GM18909 (cell line): ENCODE results near the gene GRM5.

Source experiments
- ATAC-seq: cut with Tn5 transposase; IDR thresholded peaks from one replicate; pipeline ENCODE4 v1.9.1; 2021; ENCODE audit warnings: mild to moderate bottlenecking; ENCODE audit not compliant: unreplicated experiment, poor library complexity

Gene GRM5

DNA sequence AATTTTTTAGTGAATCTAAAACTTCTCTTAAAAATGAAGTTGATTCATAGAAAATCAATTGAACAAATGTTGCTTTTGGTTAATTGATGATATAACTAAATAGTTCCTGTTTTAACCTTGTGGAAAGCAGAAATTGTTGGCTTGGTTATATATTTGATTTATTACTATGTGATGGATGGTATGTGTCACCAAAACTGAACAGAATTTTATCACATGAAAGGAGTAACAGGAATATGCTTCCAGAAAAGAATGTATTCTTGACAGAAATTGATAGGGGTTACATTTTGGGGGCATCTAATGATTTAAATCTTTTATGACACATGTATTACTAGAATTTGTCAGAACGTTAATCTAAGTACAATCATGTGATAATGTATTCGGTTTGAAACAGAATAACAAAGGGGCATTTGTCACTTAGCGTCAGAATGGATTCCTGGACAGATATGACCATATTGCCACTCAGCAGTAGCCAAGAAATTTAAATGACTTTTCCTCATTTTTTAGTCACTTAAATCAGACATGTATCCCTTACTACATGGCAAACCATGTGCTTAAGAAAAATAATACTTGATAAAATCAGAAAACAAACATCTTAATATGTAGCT is 295.2 kb downstream of the GRM5 start:
- ATAC-seq: no peak

DNA sequence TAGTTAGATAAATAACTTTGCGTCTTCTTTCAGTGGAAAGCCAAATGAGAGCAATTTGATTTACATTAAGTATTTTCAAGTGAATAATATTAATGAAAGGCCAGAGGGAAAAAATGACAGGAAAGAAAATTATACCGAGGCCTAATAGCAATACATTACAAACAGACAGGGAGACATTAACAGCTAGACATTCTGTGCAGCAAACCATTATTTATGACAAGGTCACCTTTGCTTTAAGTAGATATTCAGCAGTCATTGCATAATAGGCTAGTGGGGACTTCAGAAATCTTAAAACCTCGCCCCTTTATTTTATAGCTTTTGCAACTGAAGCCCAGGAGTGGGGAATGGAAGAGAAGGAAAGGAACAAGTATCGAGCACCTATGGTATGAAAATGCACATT is 321.6 kb downstream of the GRM5 start:
- ATAC-seq: no peak

DNA sequence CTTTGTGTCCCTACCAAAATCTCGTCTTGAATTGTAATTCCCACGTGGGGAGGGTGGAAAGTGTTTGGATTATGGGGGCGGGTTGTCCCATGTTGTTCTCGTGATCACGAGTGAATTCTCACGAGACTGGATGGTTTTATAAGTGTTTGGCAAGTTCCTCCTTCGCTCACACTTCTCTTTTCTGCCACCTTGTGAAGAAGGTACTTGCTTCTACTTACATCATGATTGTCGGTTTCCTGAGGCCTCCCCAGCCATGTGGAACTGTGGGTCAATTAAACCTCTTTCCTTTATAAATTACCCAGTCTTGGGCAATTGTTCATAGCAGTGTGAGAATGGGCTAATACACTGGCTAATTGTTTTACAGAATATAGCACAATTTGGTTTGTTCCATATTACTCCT is 326.3 kb downstream of the GRM5 start:
- ATAC-seq: no peak

DNA sequence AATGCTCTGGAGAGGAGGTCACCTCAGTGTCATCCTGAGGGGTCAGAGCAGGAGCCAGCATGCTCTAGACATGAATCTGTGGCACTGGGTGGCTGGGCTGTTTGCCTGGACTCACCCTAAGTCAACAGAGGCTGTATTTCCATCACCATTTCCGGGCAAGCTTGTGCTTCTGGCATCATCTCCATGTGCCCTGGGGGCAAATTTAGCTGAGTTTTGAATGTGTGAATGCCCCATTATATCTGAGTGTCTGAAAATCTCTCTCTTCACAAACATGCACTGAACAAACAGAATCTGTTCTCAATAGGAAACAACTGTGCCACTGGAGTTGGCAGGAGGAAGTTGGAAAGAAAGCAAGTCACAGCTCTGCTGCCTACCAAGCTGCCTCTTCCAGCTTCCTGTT is 356.2 kb downstream of the GRM5 start:
- no peak for ATAC-seq

DNA sequence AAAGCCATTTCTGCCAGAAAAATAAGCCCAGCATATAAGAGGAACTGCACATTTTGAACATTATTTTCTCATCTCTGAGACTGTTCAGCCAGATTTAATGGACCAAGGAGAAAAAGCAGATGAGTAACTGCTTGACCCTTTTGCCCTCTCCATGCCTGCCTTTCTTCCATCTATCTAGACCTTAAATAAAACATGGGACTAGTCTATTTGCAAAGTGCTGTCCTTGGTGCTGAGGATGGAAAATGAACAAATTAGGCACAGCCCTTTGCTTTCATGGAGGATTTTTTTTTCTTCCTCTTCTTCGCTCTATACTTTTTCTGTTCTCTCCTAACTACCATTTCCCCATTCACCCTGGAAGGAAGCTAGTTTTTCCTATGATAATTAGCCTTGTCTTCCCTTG is 361.3 kb downstream of the GRM5 start:
- no peak for ATAC-seq

DNA sequence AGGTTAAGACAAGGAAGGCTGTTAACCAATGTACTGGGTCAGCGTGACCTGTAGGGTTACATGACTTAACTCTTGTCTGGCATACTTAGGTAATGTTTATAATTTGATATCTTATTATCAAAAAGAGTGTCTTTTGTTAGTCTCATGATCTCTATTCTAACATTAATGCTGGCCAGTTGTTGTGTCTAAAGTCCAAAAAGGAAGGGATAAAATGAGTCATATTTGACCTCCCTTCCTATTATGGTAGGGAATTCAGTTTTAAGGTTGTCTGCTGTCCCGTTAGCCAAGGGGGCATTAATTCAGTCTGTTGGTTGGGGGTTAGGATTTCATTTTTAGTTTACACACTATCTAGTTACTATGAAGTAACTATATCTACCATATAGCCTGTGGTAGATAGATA is 364.0 kb downstream of the GRM5 start:
- no peak for ATAC-seq

DNA sequence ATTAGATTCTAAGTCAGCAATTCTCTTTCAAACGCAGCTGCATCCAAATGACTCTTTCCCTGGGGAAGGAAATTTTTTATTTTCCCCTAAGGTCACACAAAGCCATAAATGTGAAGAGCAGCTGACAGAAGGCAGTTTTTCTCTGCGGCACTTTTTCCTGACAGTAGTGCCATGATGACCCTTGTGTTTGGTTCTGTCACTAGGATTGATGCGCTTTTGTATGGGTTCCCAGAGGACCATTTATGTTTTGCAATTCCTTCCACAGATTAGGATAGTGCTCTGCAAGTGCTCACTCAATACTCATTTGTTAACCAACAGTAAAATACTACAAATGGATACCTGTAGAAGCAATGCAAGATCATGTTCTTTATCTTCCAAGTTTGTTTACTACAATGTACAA is 368.6 kb downstream of the GRM5 start:
- no peak for ATAC-seq

DNA sequence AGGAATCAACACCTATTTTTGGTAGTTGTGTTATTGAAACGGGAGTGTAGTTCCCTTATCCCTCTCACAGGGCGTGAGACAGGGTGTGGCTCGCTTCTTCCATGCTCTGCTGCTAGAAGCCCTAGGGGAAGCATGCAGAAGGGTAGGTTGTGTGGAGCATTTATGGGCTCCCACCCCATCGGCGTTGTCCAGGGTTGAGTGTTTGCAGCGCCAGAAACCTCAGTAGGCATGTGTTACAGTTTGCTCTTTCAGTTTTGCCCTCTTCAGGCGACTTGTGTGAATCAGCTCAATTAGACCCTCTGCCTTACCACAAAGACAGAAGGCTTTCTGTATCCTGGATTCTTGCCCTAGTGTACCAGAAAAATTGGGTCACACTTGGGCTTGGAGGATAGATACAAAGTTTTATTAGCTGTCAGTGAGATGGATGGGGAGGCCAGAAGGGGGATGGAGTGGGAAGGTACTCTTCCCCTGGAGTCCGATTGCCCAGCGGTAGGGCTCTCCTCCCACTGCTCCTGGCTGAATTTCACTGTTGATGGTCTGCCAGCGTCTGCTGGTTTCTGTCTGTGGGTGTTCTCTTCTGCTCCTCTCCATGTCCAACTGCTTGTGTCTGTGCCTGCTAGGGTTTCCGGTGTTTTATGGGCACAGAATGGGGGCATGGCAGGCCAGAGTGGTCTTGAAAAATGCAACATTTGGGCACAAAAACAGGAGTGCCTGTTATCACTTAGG is 369.9 kb downstream of the GRM5 start:
- no peak for ATAC-seq

DNA sequence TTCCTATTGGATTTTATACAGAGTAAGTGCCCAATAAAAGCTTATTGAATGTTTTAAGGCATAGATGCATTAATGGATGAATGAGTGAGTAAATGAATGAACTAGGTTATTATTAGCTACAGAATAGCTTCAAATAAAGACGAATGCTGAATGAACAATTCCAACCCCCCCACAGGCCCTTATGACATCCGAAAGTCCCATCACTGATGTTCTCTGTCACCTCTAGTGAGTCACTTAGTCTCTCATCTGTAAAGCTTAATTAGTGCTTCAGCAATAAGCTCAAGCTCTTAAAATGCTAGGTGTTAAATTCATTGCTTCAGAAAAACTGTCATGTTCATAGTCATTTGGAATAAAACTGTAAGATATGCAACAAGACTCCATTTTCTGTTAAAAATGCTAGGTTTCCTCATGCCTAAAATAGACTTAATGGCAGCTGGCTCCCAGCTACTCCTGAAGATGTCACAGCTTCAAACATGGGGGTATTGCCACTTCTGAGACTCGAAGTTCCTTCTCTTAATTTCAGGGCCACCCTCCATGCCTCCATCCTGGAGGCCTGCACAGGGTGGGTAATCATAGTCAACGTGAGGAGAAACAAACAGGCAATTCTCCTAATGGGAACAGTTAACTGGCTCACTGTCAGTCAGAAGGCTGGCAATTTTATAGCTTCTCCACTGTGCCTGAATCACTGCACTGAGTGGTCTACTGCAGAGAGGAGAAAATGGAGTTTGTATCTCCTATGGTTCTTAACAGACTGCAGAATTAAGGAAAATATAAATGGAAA is 373.3 kb downstream of the GRM5 start:
- ATAC-seq: no peak

DNA sequence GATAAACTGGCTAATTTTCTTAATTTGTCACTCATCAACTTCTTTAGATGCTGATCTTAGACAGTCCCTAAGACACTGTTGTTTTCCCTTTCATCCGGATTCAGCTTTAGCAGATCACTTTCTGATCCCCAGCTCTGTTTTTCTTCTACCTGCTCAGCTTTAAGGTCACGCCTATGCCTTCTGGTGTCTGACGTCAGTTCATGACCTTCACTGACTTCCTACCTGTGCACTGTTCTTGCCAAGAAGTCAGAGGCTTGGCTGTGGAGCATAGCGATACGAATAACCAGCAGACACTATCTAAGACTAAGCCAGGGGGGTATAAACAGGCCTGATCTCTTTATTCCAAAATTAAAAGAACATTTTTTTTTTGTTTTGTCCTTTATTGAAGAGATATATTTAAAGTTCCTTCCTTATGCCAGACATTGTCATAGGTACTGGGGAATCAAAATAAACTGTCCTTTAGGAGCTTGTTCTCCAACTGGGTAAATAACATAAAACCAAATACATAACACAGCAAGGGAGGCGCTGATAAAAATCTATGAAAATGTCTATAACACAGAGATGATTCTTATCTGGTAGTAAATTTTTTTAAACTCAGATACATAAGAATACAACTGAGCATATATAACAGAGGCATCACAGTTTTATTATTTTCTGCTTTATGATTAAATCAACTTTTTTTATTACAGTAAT is 376.1 kb downstream of the GRM5 start:
- ATAC-seq: no peak

DNA sequence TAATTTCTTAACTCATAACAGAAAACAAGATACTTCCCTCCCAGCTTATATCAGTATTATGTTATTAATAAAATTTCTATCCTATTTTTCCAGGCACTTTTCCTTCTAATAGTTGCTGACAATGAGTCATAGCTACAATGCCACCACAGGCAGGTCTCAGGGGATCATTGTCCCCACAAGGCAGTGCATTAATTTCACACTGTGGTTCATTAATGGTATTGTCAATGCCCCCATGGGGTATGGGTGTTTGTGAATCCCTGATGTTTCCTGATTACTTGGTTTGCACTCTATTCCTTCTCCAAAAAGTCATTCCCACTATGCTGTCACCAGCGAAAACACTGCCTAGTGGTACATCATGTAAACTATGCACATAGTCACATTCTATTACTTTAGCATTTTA is 382.8 kb downstream of the GRM5 start:
- no peak for ATAC-seq

DNA sequence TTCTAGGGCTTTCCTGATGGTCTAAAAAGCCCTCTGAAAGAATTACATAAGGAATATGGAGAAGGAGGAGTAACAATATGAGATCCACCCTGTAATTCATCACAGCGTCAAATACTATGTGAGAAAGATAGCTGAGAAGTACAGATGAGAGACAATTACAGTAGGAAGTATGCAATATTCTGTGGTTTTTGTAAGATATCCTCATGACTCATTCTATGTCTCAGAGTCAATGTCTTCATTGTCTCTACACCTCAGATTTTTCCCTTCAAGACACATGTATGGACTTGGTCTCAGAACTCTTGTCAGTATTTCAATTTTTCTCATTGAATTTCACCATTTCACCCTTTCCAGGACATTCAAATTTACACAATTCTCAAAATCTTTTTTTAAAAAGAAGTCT is 385.0 kb downstream of the GRM5 start:
- ATAC-seq: no peak

DNA sequence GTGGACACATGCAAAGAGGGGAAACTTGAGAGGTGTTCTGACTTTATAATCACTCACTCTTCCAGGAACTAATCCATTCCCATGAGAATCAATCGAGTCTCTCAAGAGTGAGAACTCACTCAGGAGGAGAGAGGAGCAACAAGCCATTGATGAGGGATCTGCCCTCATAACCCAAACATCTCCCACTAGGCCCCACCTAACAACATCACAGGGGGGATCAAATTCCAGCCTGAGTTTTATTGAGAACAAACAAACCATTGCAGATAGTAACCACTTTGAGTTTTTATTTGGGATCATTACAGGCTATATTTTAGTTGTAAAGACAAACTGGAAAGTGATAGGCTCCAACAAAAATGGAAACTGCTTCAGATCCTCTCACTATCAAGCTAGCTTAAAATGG is 399.4 kb downstream of the GRM5 start:
- ATAC-seq: no peak

DNA sequence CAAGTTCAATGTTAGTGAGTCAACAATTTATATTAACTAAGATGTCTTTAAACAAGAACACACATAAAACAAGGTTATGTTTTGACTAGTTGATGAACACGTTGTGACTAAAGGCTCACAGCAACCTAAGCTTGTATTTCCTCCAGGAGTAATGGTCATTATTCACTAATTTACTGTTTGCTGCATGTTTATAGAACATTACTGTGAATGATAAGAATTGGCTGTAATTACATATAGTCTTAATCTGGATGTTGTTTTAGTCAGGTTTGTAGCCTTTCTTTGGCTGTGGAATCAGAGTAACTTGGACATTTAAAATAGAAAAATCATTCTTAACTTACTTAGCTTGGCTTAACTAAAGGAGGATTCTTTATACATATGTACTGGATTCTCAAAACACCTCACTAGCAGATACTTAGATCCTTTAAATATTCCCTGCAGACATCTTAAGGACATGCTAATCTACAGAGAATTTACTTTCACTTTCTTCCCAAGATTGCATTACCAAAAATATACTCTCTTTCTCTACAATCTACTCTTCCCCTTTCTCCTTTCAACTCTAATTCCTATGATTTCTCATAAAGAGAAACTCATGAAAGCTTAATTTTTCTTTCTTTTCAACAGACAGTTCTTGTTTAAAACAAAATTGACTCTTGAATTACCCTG is 408.6 kb downstream of the GRM5 start:
- ATAC-seq: no peak

DNA sequence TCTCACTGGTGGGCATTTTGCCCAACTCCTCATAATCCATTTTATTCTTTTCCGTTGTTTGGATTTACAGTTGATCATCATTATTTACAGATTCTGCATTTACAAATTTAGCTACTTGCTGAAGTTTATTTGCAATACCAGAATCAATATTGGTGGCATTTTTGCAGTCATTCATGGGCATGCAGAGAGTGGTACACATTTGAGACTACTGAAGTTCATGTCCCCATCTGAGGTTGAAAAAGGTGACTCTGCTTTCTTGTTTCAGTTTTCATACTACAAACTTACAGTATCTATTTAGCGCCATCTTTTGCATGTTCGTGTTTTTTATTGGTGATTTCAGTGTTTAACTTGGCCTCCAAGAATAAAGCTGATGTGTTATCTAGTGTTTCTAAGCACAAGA is 409.5 kb downstream of the GRM5 start:
- no peak for ATAC-seq

DNA sequence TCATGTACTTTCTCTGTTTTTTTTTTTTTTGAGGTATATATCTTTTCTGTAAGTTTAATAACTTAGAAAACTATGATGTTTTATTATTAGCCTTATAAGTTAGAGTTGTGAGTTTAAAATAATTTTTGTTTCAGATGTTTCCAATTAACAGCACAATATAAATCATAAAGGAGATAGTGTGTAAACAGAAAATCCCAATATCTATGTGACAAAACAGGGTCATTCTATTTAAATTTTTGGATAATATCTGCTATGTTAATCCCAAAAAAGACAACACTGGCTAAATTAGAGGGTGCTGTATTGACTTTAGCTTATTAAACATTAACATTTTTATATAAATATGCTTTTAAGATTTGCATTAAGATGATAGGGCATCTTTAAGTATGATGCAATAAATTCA is 410.1 kb downstream of the GRM5 start:
- no peak for ATAC-seq

DNA sequence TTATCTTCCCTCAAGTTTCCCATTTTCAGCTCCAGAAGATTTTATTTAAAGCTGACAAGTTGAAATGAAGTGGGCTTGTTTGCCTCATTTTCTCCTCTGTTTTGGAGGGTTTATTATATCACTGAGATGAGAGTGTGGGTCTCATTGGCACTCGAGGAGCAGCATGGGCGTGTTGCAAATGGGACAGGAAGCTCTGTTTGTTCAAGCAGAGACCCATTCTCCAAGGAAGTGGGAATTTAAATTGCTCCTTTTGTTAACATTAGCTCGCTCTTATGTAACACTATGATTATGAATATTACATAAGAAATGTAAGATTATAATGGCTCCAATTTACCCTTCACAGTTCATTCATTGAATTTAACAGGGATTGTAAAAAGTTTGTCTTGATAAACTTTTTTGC is 410.6 kb downstream of the GRM5 start:
- ATAC-seq: no peak

DNA sequence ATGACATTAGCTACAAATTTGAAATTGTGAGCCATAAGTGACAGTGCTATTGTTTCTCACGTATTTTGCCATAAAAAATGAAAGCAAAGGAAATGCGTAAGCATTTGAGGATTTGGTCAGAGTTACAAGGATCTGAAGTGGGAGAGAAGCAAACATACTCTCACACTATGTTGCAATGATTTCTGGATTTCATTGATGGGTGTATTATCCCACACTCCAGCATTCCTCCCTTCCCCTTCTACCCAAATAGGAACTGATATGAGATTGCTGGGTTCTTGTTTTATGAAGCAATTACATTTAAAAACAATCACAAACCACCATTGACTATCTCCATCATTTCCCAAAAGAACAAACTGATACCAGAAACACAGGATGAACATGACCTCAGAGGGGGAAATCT is 414.2 kb downstream of the GRM5 start:
- no peak for ATAC-seq

DNA sequence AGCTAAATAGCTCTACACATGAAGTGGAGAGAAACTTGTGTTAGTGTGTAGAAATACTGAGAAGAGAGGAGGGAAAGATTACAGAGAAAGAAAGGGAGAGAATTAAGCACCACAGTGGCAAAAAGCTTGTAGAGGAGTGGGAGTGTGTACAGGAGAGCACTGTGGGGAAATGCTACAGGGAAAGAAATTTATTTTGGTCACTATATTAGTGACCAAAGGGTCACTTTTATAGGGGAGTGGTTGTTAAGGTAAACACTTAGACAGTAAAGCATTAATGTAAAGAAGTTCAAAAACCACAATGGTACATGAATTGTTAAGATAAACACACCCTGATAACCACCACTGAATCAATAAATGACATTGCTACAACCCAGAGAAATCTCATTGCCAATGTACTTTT is 421.1 kb downstream of the GRM5 start:
- ATAC-seq: no peak

DNA sequence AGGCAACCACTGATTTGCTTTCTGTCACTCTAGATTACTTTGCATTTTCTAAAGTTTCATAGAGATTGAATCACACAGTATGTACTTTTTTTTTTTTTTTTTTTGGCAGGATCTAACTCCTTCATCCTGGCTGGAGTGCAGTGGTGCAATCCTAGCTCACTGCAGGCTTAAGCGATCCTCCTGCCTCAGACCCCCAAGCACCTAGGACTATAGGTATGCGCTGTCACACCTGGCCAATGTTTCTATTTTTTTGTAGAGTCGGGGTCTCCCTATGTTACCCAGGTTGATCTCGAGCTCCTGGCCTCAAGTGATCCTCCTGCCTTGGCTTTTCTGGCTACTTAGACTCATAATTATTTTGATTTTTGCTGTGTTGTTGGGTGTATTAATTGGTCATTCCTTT is 433.6 kb downstream of the GRM5 start:
- ATAC-seq: no peak

DNA sequence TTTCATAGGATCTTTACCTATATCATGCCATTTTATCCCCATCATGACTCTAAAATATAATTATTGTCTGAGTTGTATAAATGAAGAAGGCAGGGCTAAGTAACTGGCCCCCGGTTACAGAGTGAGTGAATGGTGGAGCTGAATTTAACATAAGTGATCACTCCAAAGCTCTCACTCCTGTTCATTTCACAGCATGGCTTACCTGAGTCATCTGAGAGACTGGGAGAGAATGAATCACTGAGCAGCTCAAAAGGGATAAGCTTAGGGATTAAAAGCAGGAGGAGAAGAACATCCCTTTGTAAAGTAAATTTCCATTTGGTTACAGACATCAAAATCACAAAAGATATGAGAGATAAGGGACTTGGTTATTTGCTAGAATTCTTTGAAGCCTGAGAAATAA is 434.3 kb downstream of the GRM5 start:
- ATAC-seq: no peak
